PC-9 (cell line): ENCODE measurements around the gene SLC35F6. TPM values are rescaled to one million over a fixed set of nuclear protein-coding genes. Genes with fewer than 3 reads are reported as not detected.

Experiments
- BruUV-seq: library from RNA; stranded (reverse); fragments of 400-500 nt; replicated peaks from 2 replicates; lab custom pipeline; 2021; lab: Mats Ljungman, UMichigan
- CTCF ChIA-PET: fragments of 300-600 bp; sonication (Branson Sonifier 250); formaldehyde crosslinking; loops from one replicate; lab custom pipeline; 2022; ENCODE audit warnings: antibody characterized with exemption; lab: Charles Lee
- POLR2A ChIA-PET: fragments of 300-600 bp; sonication (Branson Sonifier 250); formaldehyde crosslinking; loops from one replicate; lab custom pipeline; 2022; ENCODE audit warnings: antibody characterized with exemption; ENCODE audit not compliant: unreplicated experiment; lab: Charles Lee
- DNase-seq, 2 experiments: peaks; one replicate each; pipeline versions ENCODE4 v3.0.0 to v3.0.0-alpha.2; 2015 to 2022; ENCODE audit warnings: mixed read lengths in 1 of 2
- H2AFZ ChIP-seq: fragments of 200-600 bp; sonication (generic); 2 replicates; pipeline ENCODE4 v1.8.1; 2017; ENCODE audit warnings: antibody characterized with exemption
- H3F3A ChIP-seq: fragments of 200-600 bp; sonication (generic); 2 replicates; pipeline ENCODE4 v1.8.1; 2017; ENCODE audit warnings: antibody characterized with exemption, mild to moderate bottlenecking, low read depth; ENCODE audit not compliant: insufficient read depth
- H3K27ac ChIP-seq: fragments of 200-600 bp; sonication (generic); 2 replicates; pipeline ENCODE4 v1.6.1; 2016; ENCODE audit warnings: mixed run types
- H3K27me3 ChIP-seq: fragments of 200-600 bp; sonication (generic); 2 replicates; pipeline ENCODE4 v1.6.1; 2016; ENCODE audit warnings: low read depth, mixed run types; ENCODE audit not compliant: insufficient read depth
- H3K36me3 ChIP-seq: fragments of 200-600 bp; sonication (generic); 2 replicates; pipeline ENCODE4 v1.6.1; 2016; ENCODE audit warnings: low read depth, mixed run types
- H3K4me1 ChIP-seq: fragments of 200-600 bp; sonication (generic); replicated peaks from 2 replicates; pipeline ENCODE4 v1.6.1; 2016; ENCODE audit warnings: mixed run types; ENCODE audit not compliant: insufficient read depth
- H3K4me2 ChIP-seq: fragments of 200-600 bp; sonication (generic); 2 replicates; pipeline ENCODE4 v1.6.1; 2017; ENCODE audit warnings: mixed run types
- H3K4me3 ChIP-seq: fragments of 200-600 bp; sonication (generic); 2 replicates; pipeline ENCODE4 v1.6.1; 2016; ENCODE audit warnings: mixed run types
- H3K79me2 ChIP-seq: fragments of 200-600 bp; sonication (generic); 2 replicates; pipeline ENCODE4 v1.6.1; 2017; ENCODE audit warnings: low read depth, mixed run types
- H3K9me2 ChIP-seq: fragments of 200-600 bp; sonication (generic); 2 replicates; pipeline ENCODE4 v1.8.1; 2017; ENCODE audit warnings: mild to moderate bottlenecking; ENCODE audit not compliant: insufficient read depth
- H3K9me3 ChIP-seq: fragments of 200-600 bp; sonication (generic); 2 replicates; pipeline ENCODE4 v1.8.1; 2016; ENCODE audit warnings: low read depth; ENCODE audit not compliant: insufficient read depth
- H4K20me1 ChIP-seq: fragments of 200-600 bp; sonication (generic); 2 replicates; pipeline ENCODE4 v1.8.1; 2017; ENCODE audit not compliant: insufficient read depth
- CTCF ChIP-seq: fragments of 200-600 bp; sonication (generic); conservative IDR thresholded peaks from 2 replicates; pipeline ENCODE4 v1.6.1; 2017; ENCODE audit warnings: mixed run types, antibody characterized with exemption, mild to moderate bottlenecking, moderate library complexity
- EZH2 ChIP-seq: fragments of 200-600 bp; sonication (generic); IDR thresholded peaks from 2 replicates; pipeline ENCODE4 v1.8.0; 2017; ENCODE audit warnings: antibody characterized with exemption, low read depth
- intact Hi-C: fragments of 100-400 bp; cut with micrococcal nuclease; formaldehyde crosslinking; loops from one replicate; pipeline ENCODE4 v1.10.0; 2022; ENCODE audit not compliant: unreplicated experiment
- total RNA-seq: library from RNA; stranded (reverse); gene quantifications from 2 replicates; pipeline ENCODE4 v1.2.3, GENCODE V29; 2021

The SLC35F6 gene
- total RNA-seq, 1 experiment from 2014 or later: 39.1 TPM

GRCh38 chr2:26754539-26754938 is 9.5 kb upstream of the SLC35F6 start:
- Histone ChIP-seq H3F3A (peaks cover 27% of the 10 kb centered on the region), H3K27me3 (no peaks in the 10 kb centered on the region), H3K4me1 (peaks cover 44% of the 10 kb centered on the region), H4K20me1 (no peaks in the 10 kb centered on the region), H3K36me3 (no peaks in the 10 kb centered on the region), H3K27ac (no peak overlapping the region), H3K4me3 (no peak overlapping the region), H3K9me2 (no peaks in the 10 kb centered on the region), H3K4me2 (no peak overlapping the region), H2AFZ (no peak overlapping the region), H3K9me3 (no peaks in the 10 kb centered on the region; the same call in 1 of the 2 replicates), H3K79me2 (no peaks in the 10 kb centered on the region)
- BruUV-seq: no TSS peak
- TF ChIP-seq EZH2 (no peak), CTCF (no peak)
- CTCF ChIA-PET: interaction anchor here (1.0 kb wide), 1 partner anchor 151 kb away, joined by 7 read pairs; no protein-coding TSS in a partner anchor
- DNase-seq: no peak
- intact Hi-C loops: loop anchor here (10.0 kb wide), 1 partner anchor 260 kb away; no protein-coding TSS in a partner anchor
- POLR2A ChIA-PET: no interaction called here

- H3K9me2 ChIP-seq: no peaks in the 10 kb centered on the region
- H3K4me2 ChIP-seq: no peak overlapping the region
- H3K4me1 ChIP-seq: peaks cover 50% of the 10 kb centered on the region
- ChIA-PET POLR2A (no interaction called here), CTCF (interaction anchor here (1.0 kb wide), 1 partner anchor 152 kb away, joined by 7 read pairs; no protein-coding TSS in a partner anchor)
- H3K4me3 ChIP-seq: no peak overlapping the region
- intact Hi-C loops: loop anchor here (10.0 kb wide), 1 partner anchor 260 kb away; no protein-coding TSS in a partner anchor
- no peak overlapping the region for H2AFZ ChIP-seq
- H3K36me3 ChIP-seq: no peaks in the 10 kb centered on the region
- no peak overlapping the region for H3K27ac ChIP-seq
- no peak for TF ChIP-seq EZH2
- no peak for TF ChIP-seq CTCF
- no peaks in the 10 kb centered on the region for H4K20me1 ChIP-seq
- H3F3A ChIP-seq: peaks cover 31% of the 10 kb centered on the region
- no TSS peak for BruUV-seq
- H3K27me3 ChIP-seq: no peaks in the 10 kb centered on the region
- no peak for DNase-seq
- H3K79me2 ChIP-seq: no peaks in the 10 kb centered on the region
- no peaks in the 10 kb centered on the region; the same call in 1 of the 2 replicates for H3K9me3 ChIP-seq
These were observed 9.0 kb upstream of the SLC35F6 start for GRCh38 chr2:26754972-26755670.

- intact Hi-C loops: loop anchor here (10.0 kb wide), 1 partner anchor 258 kb away; no protein-coding TSS in a partner anchor
- Histone ChIP-seq H3F3A (peaks cover 31% of the 10 kb centered on the region), H3K79me2 (no peaks in the 10 kb centered on the region), H4K20me1 (no peaks in the 10 kb centered on the region), H3K4me1 (peaks cover 54% of the 10 kb centered on the region), H3K4me3 (no peak overlapping the region), H3K9me2 (no peaks in the 10 kb centered on the region), H2AFZ (no peak overlapping the region), H3K9me3 (no peaks in the 10 kb centered on the region; the same call in 1 of the 2 replicates), H3K4me2 (no peak overlapping the region), H3K27ac (no peak overlapping the region), H3K27me3 (no peaks in the 10 kb centered on the region), H3K36me3 (no peaks in the 10 kb centered on the region)
- no peak for DNase-seq
- TF ChIP-seq CTCF: no peak
- no peak for TF ChIP-seq EZH2
- BruUV-seq: no TSS peak
- ChIA-PET CTCF (interaction anchor here (0.7 kb wide), 2 partner anchors 20 to 50 kb away, joined by 3 to 7 read pairs; no protein-coding TSS in a partner anchor), POLR2A (no interaction called here)
These were observed 7.7 kb upstream of the SLC35F6 start for GRCh38 chr2:26756337-26756736.
